ENCODE measurements around the gene GLB1L.

DNA sequence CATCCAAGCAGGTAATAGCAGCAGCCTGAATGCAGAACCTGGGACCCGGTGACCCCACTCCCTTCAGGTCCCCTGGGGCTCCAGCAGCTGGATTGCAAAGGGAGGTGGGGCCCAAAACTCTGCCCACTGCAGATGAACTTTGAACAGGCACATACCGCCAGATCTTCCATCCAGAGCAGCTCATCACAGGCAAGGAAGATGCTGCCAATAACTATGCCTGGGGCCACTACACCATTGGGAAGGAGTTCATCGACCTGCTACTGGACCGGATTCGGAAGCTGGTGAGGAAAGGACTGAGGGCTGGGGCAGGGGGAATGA is 24.8 kb upstream of the GLB1L start:
- TF ChIP-seq, protein P1, sequence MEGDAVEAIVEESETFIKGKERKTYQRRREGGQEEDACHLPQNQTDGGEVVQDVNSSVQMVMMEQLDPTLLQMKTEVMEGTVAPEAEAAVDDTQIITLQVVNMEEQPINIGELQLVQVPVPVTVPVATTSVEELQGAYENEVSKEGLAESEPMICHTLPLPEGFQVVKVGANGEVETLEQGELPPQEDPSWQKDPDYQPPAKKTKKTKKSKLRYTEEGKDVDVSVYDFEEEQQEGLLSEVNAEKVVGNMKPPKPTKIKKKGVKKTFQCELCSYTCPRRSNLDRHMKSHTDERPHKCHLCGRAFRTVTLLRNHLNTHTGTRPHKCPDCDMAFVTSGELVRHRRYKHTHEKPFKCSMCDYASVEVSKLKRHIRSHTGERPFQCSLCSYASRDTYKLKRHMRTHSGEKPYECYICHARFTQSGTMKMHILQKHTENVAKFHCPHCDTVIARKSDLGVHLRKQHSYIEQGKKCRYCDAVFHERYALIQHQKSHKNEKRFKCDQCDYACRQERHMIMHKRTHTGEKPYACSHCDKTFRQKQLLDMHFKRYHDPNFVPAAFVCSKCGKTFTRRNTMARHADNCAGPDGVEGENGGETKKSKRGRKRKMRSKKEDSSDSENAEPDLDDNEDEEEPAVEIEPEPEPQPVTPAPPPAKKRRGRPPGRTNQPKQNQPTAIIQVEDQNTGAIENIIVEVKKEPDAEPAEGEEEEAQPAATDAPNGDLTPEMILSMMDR (IDR thresholded peaks at IDR 0.05), result no peak
- no peak for TF ChIP-seq POLR2AphosphoS5 (IDR thresholded peaks at IDR 0.05)
- TF ChIP-seq POLR2A (IDR thresholded peaks at IDR 0.05), result no peak

Measured in gastroesophageal sphincter (tissue), 3 donors.